ENCODE data around the gene RNF126. TPM values are rescaled to one million over a fixed set of nuclear protein-coding genes. Genes with fewer than 3 reads are reported as not detected.
A peak's percentile ranks its signal among the peaks of the same experiment; 100 is the strongest.
"Not testable (repeated sequence)": the region's sequence is repeated elsewhere in the genome, so short reads cannot be mapped to it uniquely, and the experiment has no call there.

Gene RNF126
- total RNA-seq, 2 donors from 2014 or later = 19.2 to 35.9 TPM

DNA sequence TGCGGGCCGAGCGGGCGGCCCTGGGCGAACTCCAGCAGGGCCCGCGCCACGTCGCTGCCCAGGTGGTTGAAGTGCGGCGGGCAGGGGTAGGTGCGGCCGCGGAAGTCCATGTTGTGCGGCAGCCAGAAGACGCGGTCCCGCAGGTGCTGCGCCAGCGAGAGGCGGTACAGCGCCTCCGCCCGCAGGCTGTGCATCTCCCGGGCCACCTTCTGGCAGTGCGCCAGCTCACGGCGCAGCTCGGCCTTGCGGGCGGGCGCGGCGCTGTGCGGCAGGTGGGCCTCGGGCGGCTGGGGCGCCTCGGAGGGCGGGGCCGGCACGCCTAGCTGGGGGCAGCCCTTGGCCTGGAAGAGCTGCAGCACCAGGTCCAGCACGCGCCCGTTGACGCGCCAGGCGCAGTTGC is 41.8 kb downstream of the RNF126 start:
- DNase-seq; intact Hi-C loops (cut with DNase I); ATAC-seq: not testable (repeated sequence)

DNA sequence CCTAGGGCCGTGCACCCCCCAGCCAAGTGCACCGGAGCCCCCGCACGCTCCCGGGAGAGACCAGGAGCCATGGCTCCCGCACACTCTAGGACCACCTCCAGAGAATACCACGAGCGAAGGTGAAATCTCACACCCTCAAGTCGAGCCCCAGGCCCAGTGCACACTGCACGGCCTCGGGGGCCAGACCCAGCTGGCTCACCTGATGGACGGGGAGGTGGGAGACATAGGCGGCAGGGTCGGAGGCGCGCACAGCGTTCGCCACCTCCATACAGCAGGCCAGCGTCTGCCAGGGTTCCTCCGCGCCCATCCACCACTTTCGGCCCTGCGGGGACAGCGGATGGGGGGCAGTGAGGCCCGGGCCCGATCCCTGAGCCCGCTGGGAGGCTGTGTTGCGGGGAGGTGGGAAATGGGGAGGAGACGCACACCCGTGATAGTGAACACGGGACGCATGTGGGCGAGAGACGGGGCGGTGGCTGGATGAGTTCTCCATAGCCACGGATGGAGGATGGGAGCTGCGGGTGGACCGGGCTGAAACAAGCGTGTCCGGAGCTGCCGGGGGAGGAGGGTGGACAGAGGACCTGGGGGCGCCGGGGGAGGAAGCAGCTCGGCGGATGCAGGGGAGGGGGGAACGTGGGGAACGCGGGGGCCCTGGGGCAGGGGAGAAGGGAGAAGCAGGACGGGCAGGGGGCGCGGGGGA is 42.7 kb downstream of the RNF126 start:
- DNase-seq (no peak), ATAC-seq (no peak)
- intact Hi-C loops (cut with DNase I) = no loop called here

DNA sequence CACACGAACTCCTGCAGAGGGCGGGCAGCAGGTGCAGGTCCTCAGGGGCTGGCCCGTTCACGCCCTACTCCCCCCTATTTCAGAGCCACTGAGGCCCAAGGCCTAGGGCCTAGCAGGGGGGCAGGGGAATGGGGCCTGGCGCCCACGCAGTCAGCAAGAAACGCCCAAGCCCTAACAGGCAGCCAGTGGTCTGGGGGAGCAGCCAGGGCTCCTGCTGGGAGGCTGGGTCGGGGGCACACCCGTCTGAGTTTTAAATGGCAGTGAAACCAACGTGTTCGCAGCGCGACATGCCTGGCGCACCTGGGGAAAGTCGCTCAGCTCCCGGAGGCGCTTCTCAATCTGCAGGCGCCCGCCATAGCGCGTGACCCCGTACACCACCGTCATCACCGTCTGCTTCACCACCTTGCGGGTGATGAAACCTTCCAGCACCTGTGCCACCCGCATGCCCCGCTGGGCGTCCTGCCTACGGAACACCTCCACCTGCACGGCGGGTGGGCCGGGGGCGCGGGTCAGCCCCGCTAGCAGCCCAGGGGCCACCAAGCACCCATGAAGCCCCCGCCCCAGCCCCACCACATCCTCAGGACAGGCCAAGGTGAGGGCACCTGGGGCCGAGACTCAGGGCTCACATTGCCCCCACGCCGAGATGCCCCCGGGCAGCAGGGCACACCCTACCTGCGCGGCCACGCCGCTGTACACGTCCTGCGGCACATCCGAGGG is 43.6 kb downstream of the RNF126 start:
- ATAC-seq = no peak
- intact Hi-C loops (cut with DNase I) = no loop called here
- DNase-seq = no peak

DNA sequence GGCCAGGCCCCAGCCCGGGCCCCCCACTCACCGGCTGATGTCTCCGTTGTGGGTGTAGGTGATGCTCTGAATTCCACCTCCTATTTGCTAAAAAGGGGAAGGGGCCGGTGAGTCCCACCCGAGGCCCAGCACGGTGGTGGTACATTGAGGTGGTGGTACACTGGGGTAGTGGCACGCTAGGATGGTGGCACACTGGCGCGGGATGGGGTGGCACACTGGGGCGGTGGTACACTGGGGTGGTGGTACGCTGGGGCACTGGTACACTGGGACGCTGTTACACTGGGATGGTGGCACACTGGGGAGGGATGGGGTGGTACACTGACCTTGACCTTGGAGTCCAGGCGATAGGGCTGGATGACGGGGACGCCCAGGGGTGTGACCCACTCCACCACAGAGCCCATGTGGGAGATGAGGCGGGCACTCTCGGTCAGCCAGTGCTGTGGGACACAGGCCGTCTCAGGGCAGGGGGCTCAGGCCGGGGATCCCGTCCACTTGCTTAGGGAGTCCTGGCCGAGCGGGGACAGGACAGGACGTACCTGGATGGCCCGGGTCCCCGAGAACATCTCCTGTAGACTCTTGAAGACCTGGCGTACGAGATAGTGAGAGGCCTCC is 44.2 kb downstream of the RNF126 start:
- intact Hi-C loops (cut with DNase I) = no loop called here
- no peak for ATAC-seq
- no peak for DNase-seq

DNA sequence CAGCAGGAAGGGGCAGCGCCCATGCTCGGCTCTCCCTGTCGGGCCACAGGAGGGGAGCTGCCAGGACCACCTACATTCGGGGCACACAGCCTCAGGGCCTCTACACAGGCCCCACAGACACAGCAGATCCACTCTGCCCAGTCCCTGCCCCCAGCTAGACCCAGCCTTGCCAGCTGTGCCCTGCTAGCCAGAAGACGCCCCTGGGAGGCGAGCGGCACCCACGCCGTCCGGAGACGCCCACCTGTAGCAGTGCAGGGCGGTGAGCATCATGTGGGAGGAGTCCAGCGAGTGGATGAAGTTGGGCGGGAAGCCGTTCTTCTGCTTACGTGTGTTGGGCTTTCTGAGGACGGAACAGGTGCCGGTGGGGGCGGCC is 44.8 kb downstream of the RNF126 start:
- DNase-seq (no peak), ATAC-seq (no peak)
- intact Hi-C loops (cut with DNase I) = no loop called here

DNA sequence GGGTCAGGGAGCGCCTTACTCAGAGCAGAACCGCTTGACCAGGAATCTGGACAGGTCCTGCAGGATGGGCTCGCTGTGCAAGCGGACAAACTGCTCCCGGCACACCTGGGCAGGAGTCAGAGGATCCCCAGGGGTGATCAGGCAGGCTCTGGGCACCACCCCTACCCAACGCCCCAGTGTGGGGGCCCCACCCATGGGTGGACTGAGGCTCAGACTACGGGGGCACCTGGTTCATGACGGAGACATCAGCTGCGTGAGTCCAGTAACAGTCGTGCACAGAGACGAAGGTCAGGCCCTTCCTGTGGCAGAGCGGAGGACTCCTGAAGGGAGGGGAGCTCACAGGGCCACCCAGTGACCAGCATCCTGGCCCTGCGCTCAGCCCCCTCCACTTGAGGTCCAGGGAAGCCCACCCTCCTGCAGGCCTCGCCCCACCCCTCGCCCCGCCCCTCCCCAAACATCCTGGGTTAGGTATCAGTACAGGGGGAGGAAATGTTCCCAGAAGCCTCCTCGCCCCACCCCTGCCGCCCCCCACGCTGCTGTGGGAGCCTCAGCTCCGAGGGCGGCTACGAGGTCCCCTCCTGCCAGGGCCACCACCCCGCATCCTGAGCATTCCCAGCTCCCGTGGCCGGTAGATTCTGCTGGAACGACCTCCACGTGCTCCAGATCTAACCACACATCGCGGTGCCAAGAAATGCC is 45.3 kb downstream of the RNF126 start:
- DNase-seq = no peak
- intact Hi-C loops (cut with DNase I) = no loop called here
- no peak for ATAC-seq

DNA sequence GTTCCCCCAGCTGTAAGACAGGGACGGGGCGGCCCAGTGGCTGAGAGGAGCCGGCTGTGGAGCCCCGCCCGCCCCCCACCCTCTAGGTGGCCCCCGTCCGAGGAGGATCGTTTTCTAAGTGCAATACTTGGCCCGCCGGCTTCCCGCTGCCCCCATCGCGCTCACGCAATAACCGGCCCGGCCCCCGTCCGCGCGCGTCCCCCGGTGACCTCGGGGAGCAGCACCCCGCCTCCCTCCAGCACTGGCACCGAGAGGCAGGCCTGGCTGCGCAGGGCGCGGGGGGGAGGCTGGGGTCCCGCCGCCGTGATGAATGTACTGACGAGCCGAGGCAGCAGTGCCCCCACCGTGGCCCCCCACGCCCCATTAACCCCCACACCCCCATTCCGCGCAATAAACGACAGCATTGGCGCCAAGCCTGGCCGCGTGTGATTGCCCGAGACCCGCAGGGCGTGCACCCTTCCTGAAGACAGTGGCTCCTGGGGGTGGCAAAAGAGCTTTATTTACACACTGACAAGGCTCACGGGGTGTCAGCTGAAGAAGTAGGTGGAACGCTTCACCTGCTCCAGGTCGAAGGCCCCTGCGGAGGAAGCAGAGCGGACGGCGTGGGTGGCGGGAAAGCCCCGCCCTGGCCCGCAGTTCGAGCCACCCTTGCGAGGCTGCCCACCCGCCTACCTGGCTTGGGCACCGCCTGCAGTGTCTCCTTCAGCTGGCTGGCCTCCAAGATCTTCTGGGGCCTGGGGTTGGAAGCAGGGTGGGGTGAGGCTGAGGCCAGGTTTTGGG is 46.1 kb downstream of the RNF126 start:
- intact Hi-C loops (cut with DNase I) = no loop called here
- ATAC-seq = no peak

DNA sequence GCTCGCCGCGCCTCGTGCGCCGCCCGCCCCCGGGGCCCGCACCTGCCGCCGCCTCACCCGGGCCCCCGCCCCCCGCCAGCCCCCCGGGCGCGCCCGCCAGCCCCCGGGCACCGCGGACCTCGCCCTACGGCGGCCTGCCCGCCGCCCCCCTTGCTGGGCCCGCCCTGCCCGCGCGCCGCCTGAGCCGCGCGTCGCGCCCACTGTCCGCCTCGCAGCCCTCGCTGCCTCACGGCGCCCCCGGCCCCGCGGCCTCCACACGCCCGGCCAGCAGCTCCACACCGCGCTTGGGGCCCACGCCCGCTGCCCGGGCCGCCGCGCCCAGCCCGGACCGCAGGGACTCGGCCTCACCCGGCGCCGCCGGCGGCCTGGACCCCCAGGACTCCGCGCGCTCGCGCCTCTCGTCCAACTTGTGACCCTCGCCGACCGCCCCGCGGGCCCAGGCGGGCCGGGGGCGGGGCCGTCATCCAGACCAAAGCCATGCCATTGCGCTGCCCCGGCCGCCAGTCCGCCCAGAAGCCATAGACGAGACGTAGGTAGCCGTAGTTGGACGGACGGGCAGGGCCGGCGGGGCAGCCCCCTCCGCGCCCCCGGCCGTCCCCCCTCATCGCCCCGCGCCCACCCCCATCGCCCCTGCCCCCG is 46.8 kb downstream of the RNF126 start:
- DNase-seq = no peak
- intact Hi-C loops (cut with DNase I) = no loop called here
- no peak for ATAC-seq

More for the DNA sequence above, 46.1 kb downstream of the RNF126 start:
- DNase-seq = no peak

DNA sequence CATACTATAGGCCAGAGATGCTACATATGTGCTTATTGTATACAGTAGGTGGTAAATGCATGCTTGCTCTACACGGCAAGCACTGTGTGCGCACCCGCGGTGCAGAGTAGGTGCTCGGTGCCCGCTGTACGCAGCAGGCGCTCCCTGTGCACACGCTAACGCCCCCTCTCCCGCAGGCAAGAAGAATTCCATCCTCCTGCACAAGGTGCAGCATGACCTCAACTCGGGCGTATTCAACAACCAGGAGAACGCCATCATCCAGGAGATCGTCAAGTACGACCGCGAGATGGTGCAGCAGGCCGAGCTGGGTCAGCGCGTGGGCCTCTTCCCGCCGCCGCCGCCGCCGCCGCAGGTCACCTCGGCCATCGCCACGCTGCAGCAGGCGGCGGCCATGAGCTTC is 47.4 kb downstream of the RNF126 start:
- DNase-seq (no peak), ATAC-seq (peak in 1 of 2 donors; percentile 23)
- intact Hi-C loops (cut with DNase I) = no loop called here

DNA sequence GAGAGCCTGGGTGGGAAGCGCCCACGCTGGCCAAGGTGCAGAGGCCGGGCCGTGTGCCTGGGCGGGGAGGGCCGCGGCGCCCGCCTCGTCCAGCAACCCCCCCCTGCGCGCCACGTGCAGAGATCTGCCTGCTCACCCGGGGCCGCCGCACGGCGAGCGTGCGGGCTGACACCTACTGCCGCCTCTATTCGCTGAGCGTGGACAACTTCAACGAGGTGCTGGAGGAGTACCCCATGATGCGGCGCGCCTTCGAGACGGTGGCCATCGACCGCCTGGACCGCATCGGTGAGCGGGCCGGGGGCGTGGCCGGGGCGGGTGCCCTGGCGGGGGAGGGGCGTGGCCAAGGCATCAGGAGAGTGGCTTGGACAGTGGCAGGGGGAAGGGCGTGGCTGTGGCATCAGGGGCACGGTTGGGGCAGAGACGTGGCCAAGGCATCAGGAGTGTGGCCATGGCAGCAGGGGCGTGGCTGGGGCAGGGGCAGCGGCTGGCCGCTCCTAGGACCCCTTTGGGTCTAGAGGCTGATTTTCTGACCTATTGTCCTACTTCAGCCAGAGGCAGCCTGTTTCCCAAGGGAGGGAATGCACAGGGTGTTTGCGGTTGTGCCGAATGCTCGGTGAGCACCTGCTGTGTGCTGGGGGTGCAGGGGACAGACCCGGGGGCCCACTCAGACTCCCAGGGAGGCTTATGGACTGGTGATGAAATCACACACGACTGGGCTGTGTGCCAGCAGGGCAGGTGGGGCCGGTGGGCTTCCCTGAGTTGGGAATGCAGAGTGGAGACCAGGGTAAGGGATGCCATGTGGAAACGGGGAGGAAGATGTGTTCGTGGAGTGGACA is 49.1 kb downstream of the RNF126 start:
- ATAC-seq = no peak
- no peak for DNase-seq

DNA sequence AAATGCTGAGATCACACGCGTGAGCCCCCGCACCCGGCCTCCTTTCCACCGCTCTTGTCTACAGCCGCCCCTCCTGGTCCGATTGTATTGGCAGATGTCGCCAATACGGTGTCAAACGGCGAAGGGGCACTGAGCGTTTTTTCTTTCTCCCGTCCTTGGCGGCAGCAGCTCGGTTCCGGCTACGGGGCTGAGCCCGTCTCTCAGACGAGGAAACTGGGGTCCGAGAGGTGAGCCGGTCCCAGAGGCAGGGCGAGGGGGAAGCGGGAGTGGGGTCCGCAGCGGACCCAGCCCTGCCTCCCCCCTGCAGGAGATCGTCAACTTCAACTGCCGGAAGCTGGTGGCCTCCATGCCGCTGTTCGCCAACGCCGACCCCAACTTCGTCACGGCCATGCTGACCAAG is 50.1 kb downstream of the RNF126 start:
- intact Hi-C loops (cut with DNase I) = no loop called here
- ATAC-seq = no peak
- no peak for DNase-seq

More for the DNA sequence above, 49.1 kb downstream of the RNF126 start:
- intact Hi-C loops (cut with DNase I) = no loop called here

DNA sequence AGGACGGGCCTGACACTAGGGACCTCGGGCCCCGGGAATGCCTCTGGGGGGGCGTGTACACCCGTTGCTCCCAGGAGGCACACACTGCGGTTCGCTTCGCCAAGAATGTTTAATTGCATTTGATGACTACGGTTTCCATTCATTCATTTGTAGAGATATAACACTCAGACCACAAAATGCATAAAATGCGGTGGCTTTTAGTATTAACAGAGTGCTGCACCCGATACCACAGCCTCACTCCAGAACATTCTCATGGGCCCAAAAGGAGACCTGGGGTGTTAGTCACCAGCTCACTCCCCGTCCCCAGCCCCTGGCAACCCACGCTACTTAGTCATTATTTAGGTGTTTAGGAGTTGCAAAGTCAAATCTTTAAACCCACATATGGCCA is 51.5 kb downstream of the RNF126 start:
- ATAC-seq (no peak), DNase-seq (no peak)
- intact Hi-C loops (cut with DNase I) = no loop called here

DNA sequence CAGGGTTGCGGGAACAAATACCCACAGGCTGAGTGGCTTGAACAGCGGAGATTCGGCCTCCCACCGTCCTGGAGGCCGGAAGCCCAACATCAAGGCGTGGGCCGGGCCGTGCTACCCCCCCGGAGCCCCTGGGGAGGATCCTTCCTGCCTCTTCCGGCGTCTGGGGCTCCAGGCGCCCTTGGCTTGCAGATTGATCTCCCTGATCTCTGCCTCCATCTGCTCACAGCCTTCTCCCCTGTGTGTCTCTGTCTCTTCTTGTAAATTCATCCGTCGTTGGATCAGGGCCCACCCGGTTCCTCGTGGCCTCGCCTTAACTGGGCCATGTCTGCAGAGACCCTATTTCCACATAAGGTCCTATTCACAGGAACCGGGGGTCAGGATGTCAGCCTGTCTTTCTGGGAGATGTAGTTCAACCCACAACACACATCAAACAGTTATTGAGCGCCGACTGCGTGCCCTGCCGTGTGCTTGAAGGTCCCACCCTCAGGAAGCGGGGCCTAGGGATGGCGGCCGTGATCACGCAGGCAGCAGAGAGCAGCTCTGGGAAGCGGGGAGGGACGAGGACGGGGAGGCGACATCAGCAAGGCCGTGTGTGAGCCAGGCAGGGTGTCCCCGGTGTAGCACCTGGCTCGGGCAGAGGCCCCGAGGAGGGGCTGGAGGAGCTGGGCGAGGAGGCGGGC is 52.1 kb downstream of the RNF126 start:
- intact Hi-C loops (cut with DNase I) = no loop called here
- DNase-seq (peak; percentile 68), ATAC-seq (peak; percentile 58 to 65)

DNA sequence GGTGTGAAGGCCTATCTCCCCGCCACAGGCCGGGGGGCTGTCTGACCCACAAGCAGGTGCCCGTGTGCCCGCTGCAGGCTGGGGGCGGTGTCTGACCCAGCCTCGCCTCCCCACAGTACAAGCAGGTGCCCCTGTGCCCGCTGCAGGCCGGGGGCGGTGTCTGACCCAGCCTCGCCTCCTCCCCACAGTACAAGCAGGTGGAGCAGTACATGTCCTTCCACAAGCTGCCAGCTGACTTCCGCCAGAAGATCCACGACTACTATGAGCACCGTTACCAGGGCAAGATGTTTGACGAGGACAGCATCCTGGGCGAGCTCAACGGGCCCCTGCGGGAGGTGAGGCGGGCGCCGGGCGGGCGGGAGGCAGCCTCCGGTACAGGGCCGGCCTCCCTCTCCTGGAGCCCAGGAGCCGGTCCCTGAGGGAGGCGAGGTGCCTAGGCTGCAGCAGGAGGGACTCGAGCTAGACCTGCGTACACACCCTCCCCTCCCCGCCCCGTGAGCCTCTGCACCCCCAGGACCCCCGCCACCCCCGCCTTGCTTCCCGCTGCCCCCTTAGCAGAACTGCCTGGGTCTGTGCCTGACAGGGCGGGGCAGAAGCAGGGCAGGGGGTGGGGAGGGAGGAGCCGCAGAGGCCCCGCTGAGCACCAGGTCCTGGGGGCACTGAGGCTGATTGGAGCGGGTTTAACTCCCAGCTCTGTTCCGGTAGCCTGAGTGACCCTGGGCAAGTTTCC is 52.8 kb downstream of the RNF126 start:
- peak in 1 of 2 donors; percentile 38 for ATAC-seq
- intact Hi-C loops (cut with DNase I) = no loop called here

DNA sequence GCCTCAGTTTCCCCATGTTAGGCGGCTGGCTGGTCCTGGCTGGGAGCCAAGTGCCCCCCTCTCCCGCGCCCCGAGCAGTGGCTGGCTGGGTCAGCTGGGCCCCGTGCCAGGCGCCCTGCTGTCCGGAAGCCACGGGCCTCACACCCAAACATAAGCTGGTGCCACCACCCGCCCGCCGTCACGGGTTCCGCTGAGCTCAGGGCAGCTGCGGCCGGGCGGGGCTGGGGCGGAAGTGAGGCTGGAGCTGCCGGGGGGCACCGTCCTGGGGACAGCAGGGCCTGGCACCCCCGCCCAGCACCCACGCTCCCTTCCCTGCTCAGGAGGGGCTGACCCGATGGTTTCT is 54.0 kb downstream of the RNF126 start:
- no peak for DNase-seq
- peak; percentile 53 to 75 for ATAC-seq
- intact Hi-C loops (cut with DNase I) = no loop called here

More for the DNA sequence above, 52.8 kb downstream of the RNF126 start:
- DNase-seq = no peak

DNA sequence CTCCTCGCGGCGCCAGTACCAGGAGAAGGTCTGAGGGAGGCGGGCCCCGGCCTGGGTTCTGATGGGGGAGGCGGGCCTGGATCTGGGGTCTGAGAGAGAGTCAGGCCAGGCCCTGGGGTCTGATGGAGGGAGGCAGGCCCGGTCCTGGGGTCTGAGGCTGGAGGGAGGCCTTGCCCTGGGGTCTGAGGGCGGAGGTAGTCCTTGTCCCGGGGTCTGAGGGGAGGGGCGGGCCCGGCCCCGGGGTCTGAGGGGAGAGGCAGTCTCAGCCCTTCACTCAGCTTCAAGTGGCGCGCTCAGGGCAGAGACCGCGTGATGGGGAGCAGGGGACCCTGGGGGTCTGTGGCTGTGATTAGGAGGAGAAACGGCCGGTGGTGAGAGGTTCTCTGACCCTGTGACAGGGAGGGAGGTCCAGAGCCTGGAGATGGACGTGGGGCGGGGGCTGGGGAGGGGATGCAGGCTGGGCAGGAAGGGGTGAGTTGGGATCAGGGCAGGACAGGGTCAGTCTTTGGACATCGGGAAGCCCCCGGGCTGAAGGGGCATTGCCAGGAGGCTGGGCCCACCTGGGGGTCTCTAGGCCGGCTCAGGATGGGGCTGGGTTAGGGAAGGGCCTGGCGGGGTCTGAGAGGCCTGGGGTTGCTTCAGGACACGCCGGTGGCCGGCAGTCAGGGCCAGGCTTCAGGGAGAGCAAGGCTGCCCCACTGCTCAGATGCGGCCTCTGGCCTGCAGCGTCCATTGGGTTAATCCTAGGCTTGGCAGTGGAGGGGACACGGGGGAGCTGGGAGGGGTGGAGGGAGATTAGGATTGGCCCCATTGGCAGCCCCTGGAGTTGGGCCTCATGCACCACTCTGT is 54.6 kb downstream of the RNF126 start:
- ATAC-seq (peak; percentile 4 to 17), DNase-seq (no peak)
- intact Hi-C loops (cut with DNase I) = no loop called here
